Hematopoietic multipotent progenitor cell treated with erythropoietin and hydrocortisone succinate and interleukin-3 and kit ligand, for 17 days (in vitro differentiated cells): ENCODE data around the gene UNC93B1.
A peak's percentile ranks its signal among the peaks of the same experiment; 100 is the strongest.

Experiments
- DNase-seq: peaks from one replicate; pipeline ENCODE4 v3.0.0-alpha.2; 2015; ENCODE audit warnings: low spot score

Gene UNC93B1

GRCh38 chr11:68022531-68022930, 18.6 kb upstream of the UNC93B1 start:
- DNase-seq = no peak

DNA sequence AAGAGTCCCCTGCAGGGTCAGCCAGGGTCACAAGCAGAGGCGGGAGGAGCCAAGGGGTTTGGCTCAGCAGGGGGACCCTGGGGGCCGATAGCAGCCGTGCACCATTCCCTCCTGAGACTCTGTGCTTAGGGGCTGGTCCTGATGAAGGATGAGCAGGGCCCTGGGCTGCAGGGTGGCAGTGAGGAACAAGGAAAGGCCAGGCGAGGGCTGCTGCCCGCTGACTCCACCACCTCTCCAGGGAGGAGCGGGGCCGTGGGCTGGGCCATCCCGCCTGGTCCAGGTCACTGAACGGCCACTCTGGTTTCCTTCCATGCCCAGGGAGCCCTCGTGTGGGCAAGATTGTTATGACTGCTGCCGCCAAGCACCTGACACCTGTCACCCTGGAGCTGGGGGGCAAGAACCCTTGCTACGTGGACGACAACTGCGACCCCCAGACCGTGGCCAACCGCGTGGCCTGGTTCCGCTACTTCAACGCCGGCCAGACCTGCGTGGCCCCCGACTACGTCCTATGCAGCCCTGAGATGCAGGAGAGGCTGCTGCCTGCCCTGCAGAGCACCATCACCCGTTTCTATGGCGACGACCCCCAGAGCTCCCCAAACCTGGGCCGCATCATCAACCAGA, 17.4 kb upstream of the UNC93B1 start:
- DNase-seq = no peak

DNA sequence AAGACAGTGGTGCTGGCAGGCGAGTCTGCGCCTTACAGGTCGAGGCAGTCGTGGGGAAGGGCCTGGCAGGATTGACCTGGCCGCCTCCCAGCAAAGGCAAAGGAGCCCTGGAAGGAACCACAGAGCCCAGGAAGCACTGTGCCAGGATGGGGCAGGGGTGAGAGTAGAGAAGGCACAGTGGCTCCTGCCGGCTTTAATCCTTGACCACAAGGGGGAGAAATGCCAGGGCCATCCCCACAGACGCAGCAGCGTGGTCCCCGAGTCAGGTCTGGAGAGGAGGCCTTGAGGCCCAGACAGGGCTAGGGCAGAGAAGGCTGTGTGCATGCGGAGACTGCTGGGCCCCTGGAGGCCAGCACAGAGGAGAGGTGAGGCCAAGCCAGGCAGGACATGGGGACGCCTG, 16.7 kb upstream of the UNC93B1 start:
- no peak for DNase-seq

DNA sequence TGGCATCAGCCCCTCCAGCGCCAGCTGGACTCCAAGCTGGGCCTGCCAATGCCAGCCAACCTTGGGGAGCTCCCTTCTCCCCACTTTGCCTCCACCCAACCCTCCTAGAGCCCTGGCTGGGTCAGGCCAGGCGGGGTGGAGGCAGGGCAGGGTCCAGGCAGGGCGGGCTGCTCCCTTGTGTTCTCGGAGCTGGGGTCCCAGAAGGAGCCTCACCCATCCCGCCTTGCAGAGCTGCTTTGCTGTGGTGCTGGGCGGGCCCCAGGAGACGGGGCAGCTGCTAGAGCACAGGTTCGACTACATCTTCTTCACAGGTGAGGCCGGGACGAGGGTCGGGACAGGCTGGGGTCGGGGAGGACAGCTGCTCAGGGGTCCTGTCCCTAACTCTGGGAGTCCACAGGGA, 15.6 kb upstream of the UNC93B1 start:
- DNase-seq = no peak

- no peak for DNase-seq
Observed at GRCh38 chr11:68018730-68019190, 14.9 kb upstream of the UNC93B1 start.

DNA sequence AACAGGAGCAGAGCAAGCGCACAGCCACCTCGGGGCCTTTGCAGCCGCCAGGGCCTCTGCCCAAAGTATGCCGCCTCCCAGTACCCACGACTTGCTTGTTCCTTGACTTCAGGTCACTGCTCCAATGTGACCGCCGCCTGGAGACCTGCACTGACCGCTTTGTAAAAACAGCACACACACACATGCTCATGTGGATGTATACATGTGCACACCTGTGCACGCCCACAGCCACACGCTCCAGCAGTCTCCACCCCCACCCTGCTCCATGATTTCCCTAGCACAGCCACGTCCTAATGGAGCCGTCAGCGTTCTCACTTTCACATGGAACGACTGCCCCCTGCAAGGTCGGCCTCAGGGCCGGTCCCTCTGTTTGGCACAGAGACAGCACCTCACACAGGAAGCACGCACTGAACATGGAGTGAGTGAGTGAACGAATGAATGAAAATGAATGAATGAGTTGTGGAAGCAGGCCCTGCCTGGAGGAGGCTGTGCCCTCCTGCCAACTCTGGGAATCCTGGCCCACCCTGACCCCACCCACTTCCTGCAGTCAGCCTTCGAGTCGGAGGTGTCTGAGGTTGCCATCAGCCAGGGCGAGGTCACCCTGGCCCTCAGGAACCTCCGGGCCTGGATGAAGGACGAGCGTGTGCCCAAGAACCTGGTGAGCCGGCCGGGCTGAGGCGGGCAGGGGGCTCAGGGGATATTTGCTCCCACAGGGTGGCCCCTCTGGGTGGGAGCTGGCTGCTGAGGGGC, 14.3 kb upstream of the UNC93B1 start:
- no peak for DNase-seq

DNA sequence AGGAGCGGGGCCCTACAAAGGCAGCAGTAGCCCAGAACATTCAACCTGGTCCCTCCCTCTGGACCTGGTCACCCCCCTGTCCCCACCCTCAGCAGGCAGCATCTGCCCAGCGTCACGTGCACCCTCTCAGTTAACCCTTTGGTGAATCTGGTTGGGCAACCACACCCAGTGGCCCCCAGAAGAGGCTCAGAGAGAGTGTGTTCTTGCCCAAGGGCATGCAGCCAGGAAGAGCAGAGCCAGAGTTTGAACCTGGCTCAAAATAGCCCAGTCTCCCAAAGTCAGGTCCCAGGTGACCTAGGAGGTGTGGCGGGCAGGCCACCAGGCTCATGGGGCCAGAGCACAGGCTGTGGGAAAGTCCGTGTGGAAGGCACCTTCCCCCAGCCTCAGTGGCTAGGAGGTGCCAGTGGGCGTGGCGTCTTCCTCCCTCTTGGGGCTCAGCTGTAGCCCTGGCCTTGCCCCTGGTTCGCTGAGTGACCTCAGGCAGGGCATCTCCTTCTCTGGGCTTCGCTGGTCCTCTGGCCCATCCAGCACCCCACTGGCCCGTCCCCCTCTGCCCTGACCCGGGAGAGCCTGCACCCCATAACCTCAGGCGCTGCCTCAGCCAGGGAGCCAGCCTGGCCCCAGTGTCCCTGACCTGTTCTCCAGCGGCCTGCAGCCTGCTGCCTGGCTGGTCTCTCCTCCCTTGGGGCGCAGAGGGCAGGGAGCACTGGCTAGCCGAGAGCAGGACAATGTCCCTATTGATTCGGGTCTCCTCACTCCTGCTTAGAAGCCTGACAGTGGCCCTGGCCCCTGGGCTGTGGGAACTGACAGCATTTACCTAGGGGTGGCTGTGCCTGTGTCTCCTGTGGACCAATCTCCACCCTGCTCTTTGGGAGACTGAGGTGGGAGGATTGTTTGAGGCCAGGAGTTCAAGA, 13.3 kb upstream of the UNC93B1 start:
- DNase-seq = no peak

DNA sequence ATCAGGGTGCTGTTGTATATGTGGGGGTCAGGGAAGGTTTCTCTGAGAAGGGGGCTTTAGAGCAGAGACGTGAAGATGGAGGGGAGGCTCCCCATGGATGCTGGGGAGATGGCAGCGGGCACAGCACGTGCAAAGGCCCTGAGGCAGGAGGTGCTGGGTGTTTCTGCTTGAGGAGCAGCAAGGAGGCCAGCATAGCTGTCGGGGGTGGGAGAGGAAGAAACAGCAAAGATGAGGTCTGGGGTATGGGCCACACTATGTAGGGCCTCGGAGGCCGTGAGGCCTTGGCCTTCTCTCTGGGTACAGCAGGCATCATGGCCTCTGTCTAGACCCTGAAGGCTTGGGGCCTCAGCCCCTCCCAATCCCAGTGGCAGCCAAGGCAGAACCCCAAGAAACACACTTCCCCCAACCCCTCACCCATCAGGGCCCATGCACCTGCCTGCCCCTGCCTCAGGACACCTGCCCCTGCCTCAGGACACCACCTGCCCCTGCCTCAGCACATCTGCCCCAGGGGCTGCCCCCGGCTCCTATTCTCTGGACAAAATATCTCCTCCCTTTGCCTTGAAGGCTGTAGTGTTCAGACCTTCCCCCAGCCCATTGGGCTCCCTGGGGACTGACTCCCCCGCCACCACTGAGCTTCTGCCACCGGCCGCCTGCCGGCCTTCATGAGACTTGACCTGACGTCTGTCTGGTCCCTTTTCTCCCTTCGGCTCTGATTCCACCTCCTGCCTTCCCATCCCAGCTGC, 12.4 kb upstream of the UNC93B1 start:
- DNase-seq = no peak

- DNase-seq = no peak
Observed at GRCh38 chr11:68015467-68015866, 11.6 kb upstream of the UNC93B1 start.

DNA sequence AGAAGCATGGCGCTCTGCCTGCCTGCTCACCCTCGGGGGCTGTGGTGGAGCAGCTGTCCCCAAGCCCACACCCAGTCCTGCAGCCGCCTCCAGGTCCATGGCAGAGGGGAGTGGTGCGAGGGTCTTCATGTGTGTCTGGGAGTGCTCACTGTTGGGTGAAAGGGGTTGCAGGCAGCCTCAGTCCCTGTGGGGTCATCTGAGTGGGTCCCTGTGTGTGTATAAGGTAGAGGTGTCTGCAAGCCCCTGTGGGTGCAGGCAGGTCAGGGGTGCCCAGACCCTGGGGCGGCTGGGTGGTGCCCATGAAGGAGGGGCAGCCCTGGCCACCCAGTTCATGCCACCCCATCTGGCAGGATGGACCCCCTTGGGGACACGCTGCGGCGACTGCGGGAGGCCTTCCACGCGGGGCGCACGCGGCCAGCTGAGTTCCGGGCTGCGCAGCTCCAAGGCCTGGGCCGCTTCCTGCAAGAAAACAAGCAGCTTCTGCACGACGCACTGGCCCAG, 11.1 kb upstream of the UNC93B1 start:
- no peak for DNase-seq

- peak; percentile 79 for DNase-seq
Observed at GRCh38 chr11:68014157-68014946, 10.5 kb upstream of the UNC93B1 start.

- no peak for DNase-seq
Observed at GRCh38 chr11:68013611-68014156, 9.8 kb upstream of the UNC93B1 start.

- no peak for DNase-seq
Observed at GRCh38 chr11:68012843-68013610, 9.1 kb upstream of the UNC93B1 start.

DNA sequence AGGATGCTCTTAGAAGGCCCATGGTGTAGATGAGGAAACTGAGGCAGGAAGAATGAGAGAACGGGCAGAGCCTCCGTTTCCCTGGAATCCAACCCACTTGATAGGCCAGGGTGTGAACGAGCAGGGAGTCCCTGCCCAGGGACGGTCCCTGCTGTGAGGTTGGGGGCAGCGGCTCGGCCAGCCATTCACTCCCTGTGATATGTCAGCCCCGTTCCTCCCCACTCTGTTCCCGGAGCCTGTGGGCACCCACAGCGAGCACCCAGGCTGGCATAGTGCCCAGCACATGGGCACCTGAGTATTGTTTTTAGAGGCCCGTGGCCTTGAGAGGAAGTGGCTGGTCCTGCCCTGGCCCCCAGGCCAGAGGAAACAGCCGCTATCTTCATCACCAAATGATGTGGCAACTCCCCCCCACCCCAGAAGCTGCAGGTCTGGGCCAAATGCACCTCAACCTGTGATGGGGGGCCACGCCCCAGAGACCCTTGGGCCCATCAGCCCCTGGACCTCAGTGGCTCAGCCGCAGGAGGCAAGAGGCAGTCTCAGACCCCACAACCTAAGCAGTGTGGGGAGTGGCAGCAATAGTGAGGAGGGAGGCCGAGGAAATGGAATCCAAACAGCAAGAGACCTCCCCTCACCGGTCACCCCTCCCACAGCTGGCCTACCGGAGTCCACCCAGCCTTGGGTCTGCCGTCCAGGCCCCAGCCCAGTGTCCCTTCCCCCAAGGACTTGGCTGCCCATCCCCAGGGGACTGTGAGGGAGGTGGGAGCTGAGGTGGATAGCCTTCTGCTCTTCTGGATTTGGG, 8.3 kb upstream of the UNC93B1 start:
- no peak for DNase-seq

- DNase-seq = no peak
Observed at GRCh38 chr11:68011051-68011943, 7.4 kb upstream of the UNC93B1 start.

GRCh38 chr11:68010090-68011041, 6.5 kb upstream of the UNC93B1 start, which contains the start of gene ALDH3B1:
ALDH3B1 (plus strand) TSS chr11:68010327; CDS start chr11:68015298, 4,971 bp downstream.
- peak; percentile 91 for DNase-seq
